Ishikawa (cell line): ENCODE measurements around the gene NKX2-2.

Experiments
- CEBPB ChIP-seq: IDR thresholded peaks from 2 replicates; pipeline ENCODE4 v1.6.1; 2012
- CREB1 ChIP-seq: IDR thresholded peaks from 2 replicates; pipeline ENCODE4 v1.6.1; 2012; ENCODE audit warnings: low read depth
- EGR1 ChIP-seq: IDR thresholded peaks from 2 replicates; pipeline ENCODE4 v1.6.1; 2012
- EP300 ChIP-seq: IDR thresholded peaks from 2 replicates; pipeline ENCODE4 v1.6.1; 2012; ENCODE audit warnings: borderline replicate concordance
- FOXM1 ChIP-seq: IDR thresholded peaks from 2 replicates; pipeline ENCODE4 v1.6.1; 2012; ENCODE audit warnings: low read depth, borderline replicate concordance
- NFIC ChIP-seq: IDR thresholded peaks from 2 replicates; pipeline ENCODE4 v1.6.1; 2012
- RAD21 ChIP-seq: IDR thresholded peaks from 2 replicates; pipeline ENCODE4 v1.6.1; 2012; ENCODE audit warnings: low read depth
- TAF1 ChIP-seq: IDR thresholded peaks from 2 replicates; pipeline ENCODE4 v1.6.1; 2012; ENCODE audit warnings: low read depth, mild to moderate bottlenecking
- TCF12 ChIP-seq: IDR thresholded peaks from 2 replicates; pipeline ENCODE4 v1.6.1; 2012; ENCODE audit warnings: low read depth
- TEAD4 ChIP-seq: IDR thresholded peaks from 2 replicates; pipeline ENCODE4 v1.6.1; 2012
- YY1 ChIP-seq: IDR thresholded peaks from 2 replicates; pipeline ENCODE4 v1.6.1; 2012; ENCODE audit warnings: low read depth
- ZBTB7A ChIP-seq: IDR thresholded peaks from 2 replicates; pipeline ENCODE4 v1.6.1; 2012; ENCODE audit warnings: low read depth
- TF ChIP-seq, protein P1 (sequence below): IDR thresholded peaks from 2 replicates; pipeline ENCODE4 v1.6.1; 2012; ENCODE audit warnings: low read depth, mild to moderate bottlenecking
- TF ChIP-seq, protein P2 (sequence below): IDR thresholded peaks from 2 replicates; pipeline ENCODE4 v1.6.1; 2012
- TF ChIP-seq, protein P3 (sequence below): IDR thresholded peaks from 2 replicates; pipeline ENCODE4 v1.6.1; 2012

The NKX2-2 gene

DNA sequence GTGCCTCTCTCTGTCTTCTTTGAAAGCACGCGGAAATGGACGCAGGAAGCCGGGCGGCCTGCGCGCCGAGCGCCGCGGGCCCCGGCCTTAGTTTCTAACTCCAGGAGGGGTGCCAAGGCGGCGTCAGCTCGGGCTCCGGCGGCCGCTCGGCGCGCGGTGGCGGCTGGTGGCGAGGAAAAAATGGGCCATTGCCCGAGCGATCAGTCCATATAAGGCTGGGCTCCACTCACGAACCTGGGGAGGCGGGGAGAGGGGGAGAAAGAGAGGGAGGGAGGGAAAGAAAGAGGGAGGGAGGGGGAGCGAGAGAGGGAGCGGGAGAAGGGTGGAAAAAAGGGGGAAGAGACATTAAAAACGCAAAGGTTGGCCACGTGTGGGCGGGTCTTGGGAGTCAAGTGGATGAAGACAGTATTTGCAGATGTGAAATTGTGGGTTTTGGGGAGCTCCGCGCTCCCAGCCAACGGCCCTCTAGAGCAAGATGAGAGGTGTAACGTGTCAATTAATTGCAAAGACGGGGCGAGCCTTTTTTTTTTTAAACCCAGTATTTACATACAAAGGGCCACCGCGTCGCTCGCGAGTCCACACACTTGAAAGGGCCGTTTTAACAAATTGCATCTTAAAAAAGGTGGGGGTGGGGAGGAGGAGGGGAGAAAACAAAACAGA is at the start of gene NKX2-2:
Gene NKX2-2, minus strand, starts transcription at position 184 of the 660 bp plus-strand sequence. CDS start 395 bp downstream, outside the sequence.
- TF ChIP-seq ZBTB7A (no peak), YY1 (no peak), EGR1 (no peak), NFIC (no peak), EP300 (no peak), TAF1 (no peak), RAD21 (no peak), CREB1 (no peak), FOXM1 (no peak), CEBPB (no peak), TCF12 (no peak), TEAD4 (no peak)
- TF ChIP-seq, protein P1, sequence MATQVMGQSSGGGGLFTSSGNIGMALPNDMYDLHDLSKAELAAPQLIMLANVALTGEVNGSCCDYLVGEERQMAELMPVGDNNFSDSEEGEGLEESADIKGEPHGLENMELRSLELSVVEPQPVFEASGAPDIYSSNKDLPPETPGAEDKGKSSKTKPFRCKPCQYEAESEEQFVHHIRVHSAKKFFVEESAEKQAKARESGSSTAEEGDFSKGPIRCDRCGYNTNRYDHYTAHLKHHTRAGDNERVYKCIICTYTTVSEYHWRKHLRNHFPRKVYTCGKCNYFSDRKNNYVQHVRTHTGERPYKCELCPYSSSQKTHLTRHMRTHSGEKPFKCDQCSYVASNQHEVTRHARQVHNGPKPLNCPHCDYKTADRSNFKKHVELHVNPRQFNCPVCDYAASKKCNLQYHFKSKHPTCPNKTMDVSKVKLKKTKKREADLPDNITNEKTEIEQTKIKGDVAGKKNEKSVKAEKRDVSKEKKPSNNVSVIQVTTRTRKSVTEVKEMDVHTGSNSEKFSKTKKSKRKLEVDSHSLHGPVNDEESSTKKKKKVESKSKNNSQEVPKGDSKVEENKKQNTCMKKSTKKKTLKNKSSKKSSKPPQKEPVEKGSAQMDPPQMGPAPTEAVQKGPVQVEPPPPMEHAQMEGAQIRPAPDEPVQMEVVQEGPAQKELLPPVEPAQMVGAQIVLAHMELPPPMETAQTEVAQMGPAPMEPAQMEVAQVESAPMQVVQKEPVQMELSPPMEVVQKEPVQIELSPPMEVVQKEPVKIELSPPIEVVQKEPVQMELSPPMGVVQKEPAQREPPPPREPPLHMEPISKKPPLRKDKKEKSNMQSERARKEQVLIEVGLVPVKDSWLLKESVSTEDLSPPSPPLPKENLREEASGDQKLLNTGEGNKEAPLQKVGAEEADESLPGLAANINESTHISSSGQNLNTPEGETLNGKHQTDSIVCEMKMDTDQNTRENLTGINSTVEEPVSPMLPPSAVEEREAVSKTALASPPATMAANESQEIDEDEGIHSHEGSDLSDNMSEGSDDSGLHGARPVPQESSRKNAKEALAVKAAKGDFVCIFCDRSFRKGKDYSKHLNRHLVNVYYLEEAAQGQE, result no peak
- TF ChIP-seq, protein P2, sequence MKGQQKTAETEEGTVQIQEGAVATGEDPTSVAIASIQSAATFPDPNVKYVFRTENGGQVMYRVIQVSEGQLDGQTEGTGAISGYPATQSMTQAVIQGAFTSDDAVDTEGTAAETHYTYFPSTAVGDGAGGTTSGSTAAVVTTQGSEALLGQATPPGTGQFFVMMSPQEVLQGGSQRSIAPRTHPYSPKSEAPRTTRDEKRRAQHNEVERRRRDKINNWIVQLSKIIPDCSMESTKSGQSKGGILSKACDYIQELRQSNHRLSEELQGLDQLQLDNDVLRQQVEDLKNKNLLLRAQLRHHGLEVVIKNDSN, result no peak
- TF ChIP-seq, protein P3, sequence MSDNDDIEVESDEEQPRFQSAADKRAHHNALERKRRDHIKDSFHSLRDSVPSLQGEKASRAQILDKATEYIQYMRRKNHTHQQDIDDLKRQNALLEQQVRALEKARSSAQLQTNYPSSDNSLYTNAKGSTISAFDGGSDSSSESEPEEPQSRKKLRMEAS, result no peak

DNA sequence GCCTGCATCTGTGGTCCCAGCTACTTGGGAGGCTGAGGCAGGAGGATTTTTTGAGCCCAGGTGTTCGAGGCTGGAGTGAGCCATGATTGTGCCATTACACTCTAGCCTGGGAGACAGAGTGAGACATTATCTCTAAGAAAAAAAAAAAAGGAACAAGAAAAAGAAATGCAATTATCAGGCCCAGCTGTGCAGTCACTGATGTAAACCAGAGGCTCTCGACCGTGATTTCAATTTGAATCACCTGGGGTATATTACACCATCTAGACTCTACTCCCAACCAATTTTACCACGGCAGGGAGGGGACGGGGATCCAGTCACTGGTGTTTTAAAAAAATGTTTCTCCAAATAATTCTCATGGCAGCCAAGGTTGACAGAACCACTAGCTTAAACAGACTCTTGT is 48.8 kb upstream of the NKX2-2 start:
- TF ChIP-seq EP300 (no peak), CEBPB (no peak), TAF1 (no peak), NFIC (no peak), TEAD4 (no peak), FOXM1 (no peak), TCF12 (no peak), RAD21 (no peak), EGR1 (no peak), CREB1 (no peak), YY1 (no peak), ZBTB7A (no peak)
- TF ChIP-seq, protein P3, result no peak
- TF ChIP-seq, protein P2, result no peak
- TF ChIP-seq, protein P1, result no peak

DNA sequence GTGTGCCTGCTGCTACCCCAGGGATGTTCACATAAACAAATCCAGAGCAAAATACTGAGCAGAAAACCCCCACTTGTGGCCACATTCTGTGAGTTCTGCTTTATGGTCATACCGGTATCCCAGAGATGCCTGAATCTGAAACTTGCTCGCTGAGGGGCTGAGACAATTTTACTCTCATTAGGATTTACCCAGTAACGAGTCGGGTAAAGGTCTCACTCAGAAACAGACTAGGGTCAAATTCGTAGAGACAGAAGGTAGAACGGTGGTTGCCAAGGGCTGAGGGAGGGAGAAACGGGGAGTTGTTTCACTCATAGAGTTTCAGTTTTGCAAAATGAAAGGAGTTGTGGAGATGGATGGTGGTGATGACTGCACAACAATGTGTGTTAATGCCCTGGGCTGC is 45.4 kb upstream of the NKX2-2 start:
- no peak for TF ChIP-seq YY1
- TF ChIP-seq FOXM1, result no peak
- no peak for TF ChIP-seq NFIC
- TF ChIP-seq, protein P1, result no peak
- TF ChIP-seq ZBTB7A, result no peak
- TF ChIP-seq TCF12, result no peak
- no peak for TF ChIP-seq CEBPB
- no peak for TF ChIP-seq RAD21
- TF ChIP-seq TAF1, result no peak
- no peak for TF ChIP-seq CREB1
